HG03565 (cell line): ENCODE results near the gene NKX1-1.

Experiments
- ATAC-seq: cut with Tn5 transposase; IDR thresholded peaks from one replicate; pipeline ENCODE4 v1.9.1; 2021; ENCODE audit warnings: mild to moderate bottlenecking, moderate library complexity; ENCODE audit not compliant: unreplicated experiment

The NKX1-1 gene

GRCh38 chr4:1417522-1418390 is 11.5 kb upstream of the NKX1-1 start:
- no peak for ATAC-seq

GRCh38 chr4:1416948-1417260 is 10.7 kb upstream of the NKX1-1 start:
- ATAC-seq = no peak

- no peak for ATAC-seq
Measured at GRCh38 chr4:1416051-1416947, 10.1 kb upstream of the NKX1-1 start.

- ATAC-seq = no peak
Measured at GRCh38 chr4:1415681-1415981, 9.4 kb upstream of the NKX1-1 start.

- no peak for ATAC-seq
Measured at GRCh38 chr4:1414831-1415680, 8.8 kb upstream of the NKX1-1 start.

GRCh38 chr4:1413687-1414479 is 7.6 kb upstream of the NKX1-1 start:
- ATAC-seq = no peak

- ATAC-seq = no peak
Measured at GRCh38 chr4:1413204-1413663, 7.0 kb upstream of the NKX1-1 start.

GRCh38 chr4:1412376-1413203 is 6.3 kb upstream of the NKX1-1 start:
- ATAC-seq = no peak

GRCh38 chr4:1411436-1412375 is 5.5 kb upstream of the NKX1-1 start:
- ATAC-seq = no peak

GRCh38 chr4:1410491-1411325 is 4.5 kb upstream of the NKX1-1 start:
- no peak for ATAC-seq

- no peak for ATAC-seq
Measured at GRCh38 chr4:1409491-1410425, 3.5 kb upstream of the NKX1-1 start.

GRCh38 chr4:1409079-1409478 is 2.8 kb upstream of the NKX1-1 start:
- no peak for ATAC-seq

GRCh38 chr4:1408418-1408817 is 2.2 kb upstream of the NKX1-1 start:
- ATAC-seq = no peak

GRCh38 chr4:1407657-1408333 is 1.6 kb upstream of the NKX1-1 start:
- no peak for ATAC-seq

- ATAC-seq = no peak
Measured at GRCh38 chr4:1406981-1407656, 877 bp upstream of the NKX1-1 start.
